Measurements from ENCODE around the gene TRIM37.

TRIM37 gene

GRCh38 chr17:59027750-59028149 lies 78.9 kb downstream of the TRIM37 start:
- no peak for DNase-seq

GRCh38 chr17:59026176-59026939 lies 80.3 kb downstream of the TRIM37 start:
- DNase-seq: no peak

- DNase-seq: no peak
Measured at GRCh38 chr17:59024916-59025315, 81.8 kb downstream of the TRIM37 start.

GRCh38 chr17:59018019-59018418 lies 88.7 kb downstream of the TRIM37 start:
- no peak for DNase-seq

GRCh38 chr17:59011975-59012374 lies 94.7 kb downstream of the TRIM37 start:
- no peak for DNase-seq

DNA sequence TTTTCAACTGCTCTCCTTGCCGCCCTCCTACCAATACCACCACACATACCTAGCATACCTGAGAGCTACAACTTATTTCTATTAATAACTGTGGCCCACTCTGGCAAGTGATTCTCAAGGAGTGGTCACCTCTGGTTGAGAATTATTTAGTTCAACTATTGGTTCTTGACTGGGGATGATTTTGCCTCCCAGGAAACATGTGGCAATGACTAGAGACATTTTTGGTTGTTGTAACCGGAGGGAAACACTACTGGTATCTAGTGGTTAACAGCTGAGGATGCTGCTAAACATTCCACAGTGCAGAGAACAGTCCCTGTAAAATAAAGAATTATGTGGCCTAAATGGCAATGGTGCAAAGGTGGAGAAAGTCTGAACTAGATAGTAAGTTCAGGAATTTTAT lies 96.7 kb downstream of the TRIM37 start:
- DNase-seq: no peak

GRCh38 chr17:59008737-59009136 lies 97.9 kb downstream of the TRIM37 start:
- no peak for DNase-seq

GRCh38 chr17:59007995-59008394 lies 98.7 kb downstream of the TRIM37 start:
- DNase-seq: no peak

GRCh38 chr17:59004338-59005111 lies 102.2 kb downstream of the TRIM37 start:
- peak; percentile 78 for DNase-seq

- DNase-seq: no peak
Measured at GRCh38 chr17:59003860-59004259, 102.8 kb downstream of the TRIM37 start.

- no peak for DNase-seq
Measured at GRCh38 chr17:59002848-59003247, 103.8 kb downstream of the TRIM37 start.

GRCh38 chr17:59002126-59002525 lies 104.6 kb downstream of the TRIM37 start:
- no peak for DNase-seq

DNA sequence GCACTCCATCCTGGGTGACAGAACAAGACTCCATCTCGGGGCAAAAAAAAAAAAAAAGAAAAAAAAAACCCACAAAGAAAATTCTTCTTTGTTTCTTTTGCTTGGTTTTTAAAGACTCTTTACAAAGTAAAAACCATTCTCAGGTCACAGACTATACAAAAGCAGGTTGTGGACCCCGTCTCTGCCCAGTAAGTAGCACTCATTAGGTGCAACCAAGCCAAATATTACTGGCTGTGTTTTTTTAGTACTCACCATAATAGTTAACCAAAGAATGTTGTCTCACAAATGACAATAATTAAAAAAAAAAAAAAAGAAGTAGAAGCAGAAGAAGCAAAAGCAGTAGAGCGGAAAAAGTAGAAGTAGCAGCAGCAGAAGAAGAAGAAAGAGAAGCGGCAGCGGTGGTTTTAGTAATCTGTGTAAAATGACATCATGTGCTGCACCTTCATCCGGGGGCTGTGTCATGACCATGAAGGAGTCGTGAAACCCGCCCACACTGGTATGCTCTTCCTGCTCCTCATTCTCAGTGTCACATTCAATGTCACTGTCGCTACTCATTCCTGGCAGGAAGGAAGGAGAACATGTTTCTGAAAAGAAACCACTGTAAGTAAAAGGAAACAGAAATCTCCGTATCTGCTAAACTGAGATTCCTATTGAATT lies 105.4 kb downstream of the TRIM37 start:
- peak; percentile 82 for DNase-seq

DNA sequence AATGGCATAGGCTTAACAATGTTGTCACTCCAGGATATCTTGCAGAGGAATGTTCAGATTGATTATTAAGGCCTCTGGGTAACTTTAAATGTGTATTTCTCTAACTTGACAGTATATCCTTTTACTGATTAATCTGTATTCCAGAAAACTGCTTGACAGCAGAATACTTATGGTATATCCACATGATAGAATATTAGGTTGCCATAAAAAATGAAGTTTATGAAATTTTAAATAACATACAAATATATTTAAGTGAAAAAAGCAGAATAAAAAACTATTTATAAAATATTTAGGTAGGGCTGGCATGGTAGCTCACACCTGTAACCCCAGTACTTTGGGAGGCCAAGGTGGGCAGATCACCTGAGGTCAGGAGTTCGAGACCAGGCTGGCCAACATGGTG lies 106.7 kb downstream of the TRIM37 start:
- no peak for DNase-seq

- no peak for DNase-seq
Measured at GRCh38 chr17:58999500-58999899, 107.2 kb downstream of the TRIM37 start.

DNA sequence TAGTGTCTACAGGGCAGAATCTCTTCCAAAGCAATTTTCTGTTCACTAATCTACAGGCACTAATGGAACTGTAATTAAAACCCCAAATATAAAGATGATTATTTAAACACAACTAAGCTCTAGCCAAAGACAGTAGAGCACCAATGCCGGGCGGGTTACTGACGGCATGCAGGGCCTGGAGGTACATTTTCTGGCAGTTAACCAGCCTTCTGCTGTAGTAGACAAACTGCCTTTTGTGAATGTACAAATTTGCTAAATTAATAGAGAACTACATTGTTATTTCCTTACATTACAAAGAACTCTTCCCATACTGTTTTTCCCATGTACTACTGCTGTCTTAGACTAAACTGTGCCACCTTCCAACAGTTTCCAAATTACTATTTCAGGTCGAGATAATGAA lies 107.8 kb downstream of the TRIM37 start:
- DNase-seq: no peak

DNA sequence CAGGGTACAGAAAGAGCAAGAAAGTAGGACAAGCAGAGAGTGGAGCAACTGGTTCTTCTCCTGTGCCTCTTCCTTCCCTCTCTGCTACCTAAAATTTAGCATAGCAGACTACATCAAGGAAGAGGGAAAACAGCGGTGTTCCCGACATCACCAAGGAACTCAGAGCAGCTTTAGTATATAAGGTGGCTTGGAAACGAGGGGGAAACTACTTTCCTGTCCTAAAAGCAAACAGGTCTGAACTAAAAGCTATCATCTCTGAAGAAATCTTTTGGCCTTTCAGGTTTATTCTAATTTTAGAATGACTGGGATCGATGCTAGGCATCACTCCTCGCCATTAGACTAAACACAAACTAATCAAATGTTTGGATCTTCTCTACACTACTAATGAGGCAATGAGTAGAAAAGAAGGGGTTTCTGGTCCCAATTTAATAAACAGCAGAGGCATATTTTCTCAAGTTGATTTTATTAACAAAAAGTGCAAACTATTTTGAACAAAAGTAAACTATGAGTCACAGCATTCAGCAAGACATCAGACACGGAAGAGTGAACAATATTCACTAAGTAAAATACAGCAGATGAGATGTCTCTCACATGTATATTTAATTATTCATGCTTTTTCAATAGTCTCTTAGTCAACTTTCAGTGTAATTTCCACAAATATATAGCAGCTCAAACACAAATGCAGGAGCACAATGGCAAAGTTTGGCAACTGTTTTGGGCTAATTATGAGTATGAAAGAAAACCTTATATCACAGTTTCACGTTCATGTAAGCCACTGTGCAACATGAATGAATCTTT lies 108.7 kb downstream of the TRIM37 start:
- DNase-seq: no peak

DNA sequence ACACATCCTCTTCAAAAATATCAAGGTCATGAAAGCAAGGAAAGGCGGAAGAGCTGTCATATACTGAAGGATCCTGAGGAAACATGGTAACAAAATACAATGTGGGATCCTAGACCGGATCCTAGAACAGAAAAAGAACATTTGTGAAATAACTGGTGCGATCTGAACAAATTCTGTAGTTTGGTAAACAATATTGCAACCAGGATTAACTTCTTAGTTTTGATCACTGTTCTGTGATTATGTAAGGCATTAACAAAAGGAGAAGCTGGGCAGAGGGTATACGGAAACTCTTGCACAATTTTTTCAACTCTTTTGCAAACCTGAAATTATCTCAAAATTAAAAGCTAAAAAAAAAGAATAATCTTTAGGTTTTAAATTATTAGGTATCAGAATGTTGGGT lies 109.7 kb downstream of the TRIM37 start:
- DNase-seq: no peak

DNA sequence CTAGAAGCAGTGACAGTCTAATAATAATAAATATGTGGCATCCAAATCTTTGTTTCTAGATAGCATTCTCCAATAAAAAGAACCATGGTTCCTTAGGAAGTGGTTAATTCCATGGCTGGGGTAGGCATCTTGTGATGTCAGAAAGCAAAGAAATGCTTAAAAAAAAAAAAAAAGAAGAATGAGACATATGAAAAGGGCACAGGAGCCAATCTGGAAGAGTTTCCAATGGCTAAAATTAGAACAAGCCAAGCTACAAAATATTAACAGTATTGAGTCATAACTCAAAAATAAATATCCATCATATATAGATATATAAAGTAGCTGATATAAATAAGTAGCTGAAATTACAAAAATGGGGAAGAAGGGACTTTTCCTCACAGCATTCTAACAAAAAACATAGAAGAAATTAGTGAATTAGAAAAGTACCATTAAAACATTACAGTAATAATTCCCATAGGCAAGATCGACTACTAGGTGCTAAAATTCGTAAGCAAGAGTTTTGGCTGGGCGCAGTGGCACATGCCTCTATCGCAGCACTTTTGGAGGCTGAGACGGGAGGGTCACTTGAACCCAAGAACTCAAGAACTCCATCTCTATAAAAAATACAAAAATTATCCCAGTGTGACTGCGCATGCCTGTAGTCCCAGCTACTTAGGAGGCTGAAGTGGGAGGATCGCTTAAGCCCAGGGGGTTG lies 111.3 kb downstream of the TRIM37 start:
- DNase-seq: no peak

- no peak for DNase-seq
Measured at GRCh38 chr17:58993311-58993710, 113.4 kb downstream of the TRIM37 start.

DNA sequence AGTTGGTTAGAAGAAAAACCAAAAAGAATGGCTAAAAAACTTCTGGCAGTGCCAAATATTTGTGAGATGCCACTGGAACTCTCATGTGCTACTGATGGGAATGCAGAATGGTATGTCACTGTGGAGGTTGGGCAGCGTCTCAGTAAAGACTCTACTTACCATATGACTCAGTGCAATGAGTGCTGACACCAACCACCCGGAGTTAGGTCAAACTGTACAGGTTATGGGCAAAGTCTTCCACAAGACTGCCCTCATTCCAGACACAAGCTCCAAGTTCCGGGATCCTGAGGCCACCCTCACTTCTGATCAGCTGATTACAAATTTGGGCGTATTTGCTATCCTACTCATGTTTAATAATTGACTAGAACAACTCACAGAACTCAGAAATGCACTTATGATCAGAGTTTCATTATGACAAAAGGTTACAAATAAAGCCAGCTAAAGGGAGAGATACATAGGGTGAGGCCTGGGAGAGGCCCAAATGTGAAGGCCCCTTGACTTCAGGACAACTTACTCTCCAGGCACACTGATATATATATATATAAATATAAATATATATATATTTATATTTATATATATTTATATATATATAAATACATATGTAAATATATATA lies 114.9 kb downstream of the TRIM37 start:
- no peak for DNase-seq

DNA sequence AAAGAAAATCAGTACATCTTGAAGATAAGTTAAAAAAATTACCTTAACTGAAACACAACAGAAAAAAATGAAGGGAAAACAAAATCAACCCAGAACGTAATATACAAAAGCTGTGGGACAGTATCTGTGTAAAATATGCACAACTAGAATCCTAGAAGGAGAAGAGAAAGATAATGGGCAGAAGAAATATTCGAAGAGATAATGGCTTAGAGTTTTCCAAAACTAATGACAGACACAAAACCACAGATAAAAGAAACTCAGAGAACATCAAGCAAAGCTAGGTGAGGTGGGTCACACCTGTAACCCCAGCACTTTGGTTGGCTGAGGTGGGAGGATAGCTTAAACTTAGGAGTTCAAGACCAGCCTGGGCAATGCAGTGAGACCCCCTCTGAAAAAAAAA lies 117.1 kb downstream of the TRIM37 start:
- DNase-seq: no peak

Data from CD4-positive, alpha-beta T cell treated with Interleukin-21 for 1 hour (primary cell).